GM12891 (cell line): ENCODE measurements around the gene EFEMP2.
"Not testable (repeated sequence)": the region's sequence is repeated elsewhere in the genome, so short reads cannot be mapped to it uniquely, and the experiment has no call there.

Experiments
- PAX5 ChIP-seq: IDR thresholded peaks from 2 replicates; pipeline ENCODE4 v1.6.1; 2011; ENCODE audit warnings: low read length, moderate library complexity, mild to moderate bottlenecking; ENCODE audit not compliant: insufficient read depth, severe bottlenecking
- POLR2A ChIP-seq: IDR thresholded peaks from 2 replicates; pipeline ENCODE4 v1.6.1; 2011; ENCODE audit warnings: low read depth, low read length, control low read depth
- POLR2AphosphoS5 ChIP-seq: IDR thresholded peaks from 2 replicates; pipeline ENCODE4 v1.6.1; 2011; ENCODE audit warnings: low read depth, low read length, control low read depth
- POU2F2 ChIP-seq: IDR thresholded peaks from 2 replicates; pipeline ENCODE4 v1.6.1; 2011; ENCODE audit warnings: low read depth, mild to moderate bottlenecking, control low read depth, low read length, moderate library complexity
- SPI1 ChIP-seq: IDR thresholded peaks from 2 replicates; pipeline ENCODE4 v1.6.1; 2011; ENCODE audit warnings: low read depth, low read length, control low read depth
- TAF1 ChIP-seq: IDR thresholded peaks from 2 replicates; pipeline ENCODE4 v1.6.1; 2011; ENCODE audit warnings: low read depth, low read length, control low read depth

DNA sequence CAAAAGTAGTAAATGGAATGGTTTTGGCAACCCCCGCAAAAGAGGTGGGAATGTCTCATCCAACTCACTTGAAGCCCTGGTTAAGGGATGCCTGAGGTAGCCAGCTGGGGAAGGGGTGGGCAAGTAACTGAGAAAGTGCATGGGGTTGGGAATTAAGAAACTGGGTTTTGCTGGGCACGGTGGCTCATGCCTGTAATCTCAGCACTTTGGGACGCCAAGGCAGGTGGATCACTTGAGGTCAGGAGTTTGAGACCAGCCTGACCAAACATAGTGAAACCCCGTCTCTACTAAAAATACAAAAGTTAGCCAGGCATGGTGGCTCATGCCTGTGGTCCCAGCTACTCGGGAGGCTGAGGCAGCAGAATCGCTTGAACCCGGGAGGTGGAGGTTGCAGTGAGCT is 23.9 kb downstream of the EFEMP2 start:
- not testable (repeated sequence) for TF ChIP-seq POLR2A, POLR2AphosphoS5, SPI1, POU2F2, TAF1, PAX5
